Epithelial cell of proximal tubule (primary cell): ENCODE measurements around the gene TOP3B. TPM values are rescaled to one million over a fixed set of nuclear protein-coding genes. Genes with fewer than 3 reads are reported as not detected.

ENCODE experiments used
- DNase-seq: peaks from one replicate; pipeline ENCODE4 v3.0.0-alpha.2; 2011; ENCODE audit warnings: low read depth
- H3K4me3 ChIP-seq: 2 replicates; pipeline ENCODE4 v1.5.1; 2011; ENCODE audit warnings: low read depth, mild to moderate bottlenecking, low read length
- total RNA-seq: library from RNA; depleted of rRNA; stranded (reverse); fragments of >200 nt; gene quantifications from 2 replicates; pipeline ENCODE4 v1.2.3, GENCODE V29; 2015
- TF ChIP-seq, protein P1 (sequence below): conservative IDR thresholded peaks from 2 replicates; pipeline ENCODE4 v1.5.1; 2012; ENCODE audit warnings: low read depth, mild to moderate bottlenecking, low read length

The TOP3B gene
- total RNA-seq, 1 donor from 2014 or later = 27.9 TPM

DNA sequence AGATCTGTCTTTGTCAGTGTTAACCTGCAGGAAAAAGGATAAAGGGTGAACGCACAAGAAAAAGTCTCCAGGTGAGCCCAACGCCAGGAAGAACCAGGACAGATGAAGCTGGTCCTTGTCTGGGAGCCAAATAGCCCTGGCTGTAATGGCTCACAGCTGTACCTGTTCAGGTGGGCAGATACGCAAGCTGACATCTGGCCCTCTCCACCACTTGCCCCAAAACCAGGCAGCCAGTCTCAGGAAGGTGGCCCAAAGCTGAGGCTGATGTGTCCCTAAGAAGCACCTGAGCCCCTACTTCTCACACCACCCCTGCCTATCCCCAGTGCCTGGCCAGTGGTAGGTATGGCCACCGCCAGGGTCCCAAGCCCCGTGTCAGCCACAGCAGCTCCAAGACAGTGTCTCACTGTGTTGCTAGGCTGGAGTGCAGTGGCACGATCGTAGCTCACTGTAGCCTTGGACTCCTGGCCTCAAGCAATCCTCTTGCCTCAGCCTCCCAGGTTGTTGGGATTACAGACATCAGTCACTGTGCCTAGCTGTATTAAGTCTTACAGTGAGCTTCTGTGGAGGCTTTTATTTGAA, 14.8 kb downstream of the TOP3B start:
- TF ChIP-seq, protein P1, sequence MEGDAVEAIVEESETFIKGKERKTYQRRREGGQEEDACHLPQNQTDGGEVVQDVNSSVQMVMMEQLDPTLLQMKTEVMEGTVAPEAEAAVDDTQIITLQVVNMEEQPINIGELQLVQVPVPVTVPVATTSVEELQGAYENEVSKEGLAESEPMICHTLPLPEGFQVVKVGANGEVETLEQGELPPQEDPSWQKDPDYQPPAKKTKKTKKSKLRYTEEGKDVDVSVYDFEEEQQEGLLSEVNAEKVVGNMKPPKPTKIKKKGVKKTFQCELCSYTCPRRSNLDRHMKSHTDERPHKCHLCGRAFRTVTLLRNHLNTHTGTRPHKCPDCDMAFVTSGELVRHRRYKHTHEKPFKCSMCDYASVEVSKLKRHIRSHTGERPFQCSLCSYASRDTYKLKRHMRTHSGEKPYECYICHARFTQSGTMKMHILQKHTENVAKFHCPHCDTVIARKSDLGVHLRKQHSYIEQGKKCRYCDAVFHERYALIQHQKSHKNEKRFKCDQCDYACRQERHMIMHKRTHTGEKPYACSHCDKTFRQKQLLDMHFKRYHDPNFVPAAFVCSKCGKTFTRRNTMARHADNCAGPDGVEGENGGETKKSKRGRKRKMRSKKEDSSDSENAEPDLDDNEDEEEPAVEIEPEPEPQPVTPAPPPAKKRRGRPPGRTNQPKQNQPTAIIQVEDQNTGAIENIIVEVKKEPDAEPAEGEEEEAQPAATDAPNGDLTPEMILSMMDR = no peak
- no peak overlapping the region for H3K4me3 ChIP-seq
- no peak for DNase-seq

DNA sequence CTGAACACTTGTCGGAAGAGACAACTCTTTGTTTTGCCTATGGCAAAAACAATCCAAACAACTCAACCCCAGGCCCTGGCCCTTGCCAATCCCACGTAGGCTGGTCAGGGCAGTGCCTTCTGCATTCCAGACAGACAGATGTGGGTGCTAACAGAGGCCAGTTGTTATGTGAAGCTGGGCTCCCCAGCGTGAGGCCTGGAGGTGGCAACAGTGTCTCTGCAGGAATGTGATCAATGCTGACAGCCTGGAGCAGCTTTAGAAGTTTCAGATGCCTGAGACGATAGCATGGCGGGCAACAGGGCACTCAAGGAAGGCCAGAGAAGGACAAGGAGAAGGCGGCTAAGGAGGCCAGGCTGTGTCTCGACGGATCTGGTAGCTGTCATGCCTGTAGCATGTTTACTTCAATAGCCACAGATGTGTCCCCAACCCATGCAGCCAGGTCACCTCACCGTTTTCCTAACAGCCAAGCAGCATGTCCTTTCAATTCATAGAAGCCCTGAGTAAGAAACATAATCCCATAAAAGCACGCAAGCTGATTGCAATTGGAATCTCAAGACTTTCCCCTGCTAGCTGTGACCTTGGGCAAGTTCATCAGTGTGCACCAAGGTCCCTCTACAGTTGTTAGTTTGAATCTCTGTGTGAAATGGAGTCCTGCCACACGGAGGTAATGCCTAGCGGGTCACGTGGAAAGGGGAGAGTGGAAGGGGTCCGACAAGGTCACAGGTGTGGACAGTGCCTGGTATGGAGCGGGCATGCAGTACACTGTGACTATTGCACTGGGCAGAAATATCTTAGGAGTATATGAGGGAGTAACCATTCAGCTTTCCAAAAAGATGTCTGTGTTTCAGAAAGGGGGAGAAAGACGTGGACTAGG, 15.7 kb downstream of the TOP3B start:
- no peak for DNase-seq
- TF ChIP-seq, protein P1 = no peak
- H3K4me3 ChIP-seq = no peak overlapping the region

DNA sequence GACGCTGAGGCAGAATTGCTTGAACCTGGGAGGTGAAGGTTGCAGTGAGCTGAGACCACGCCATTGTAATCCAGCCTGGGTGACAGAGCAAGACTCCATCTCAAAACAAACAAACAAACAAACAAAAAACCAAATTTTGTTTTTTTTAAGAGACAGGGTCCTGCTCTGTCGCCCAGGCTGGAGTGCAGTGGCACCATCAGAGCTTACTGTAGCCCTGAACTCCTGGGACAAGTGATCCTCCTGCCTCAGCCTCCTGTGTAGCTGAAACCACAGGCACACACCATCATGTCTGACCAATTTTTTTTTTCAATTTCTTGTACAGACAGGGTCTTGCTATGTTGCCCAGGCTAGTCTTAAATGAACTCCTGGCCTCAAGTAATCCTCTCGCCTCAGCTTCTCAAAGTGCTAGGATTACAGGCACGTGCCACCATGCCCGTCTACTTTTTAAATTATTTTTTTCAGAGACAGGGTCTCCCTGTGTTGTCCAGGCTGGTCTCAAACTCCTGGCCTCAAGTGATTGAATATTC, 16.8 kb downstream of the TOP3B start:
- no peak overlapping the region for H3K4me3 ChIP-seq
- TF ChIP-seq, protein P1 = no peak
- DNase-seq = no peak

DNA sequence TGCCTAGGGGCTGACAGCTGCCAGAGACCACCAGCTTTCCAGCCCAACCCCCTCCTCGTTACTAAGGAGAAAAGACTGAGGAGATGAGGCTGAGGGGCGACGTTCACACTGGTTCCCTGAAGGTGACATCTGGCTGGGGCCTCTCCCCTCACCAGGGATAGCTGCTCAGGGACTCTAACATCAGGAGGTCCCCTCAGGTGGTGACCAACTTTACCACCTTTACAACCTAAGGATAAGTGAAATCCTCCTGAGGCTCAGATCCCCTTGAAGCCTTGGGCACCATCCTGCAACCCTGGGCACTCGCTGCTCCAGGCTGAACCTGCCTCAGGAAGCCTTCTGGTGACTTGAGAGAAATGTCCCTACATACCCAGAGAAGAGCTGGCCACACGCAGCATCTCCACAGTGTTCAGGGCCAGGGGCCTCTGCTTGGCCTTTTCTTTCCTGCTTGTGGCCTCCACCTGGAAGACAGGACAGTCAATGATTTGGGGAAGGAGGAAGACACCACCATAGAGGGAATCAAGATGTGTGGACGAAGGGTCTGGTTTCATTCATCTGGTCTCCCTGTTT, 17.6 kb downstream of the TOP3B start:
- DNase-seq = no peak
- TF ChIP-seq, protein P1 = no peak
- no peak overlapping the region for H3K4me3 ChIP-seq

DNA sequence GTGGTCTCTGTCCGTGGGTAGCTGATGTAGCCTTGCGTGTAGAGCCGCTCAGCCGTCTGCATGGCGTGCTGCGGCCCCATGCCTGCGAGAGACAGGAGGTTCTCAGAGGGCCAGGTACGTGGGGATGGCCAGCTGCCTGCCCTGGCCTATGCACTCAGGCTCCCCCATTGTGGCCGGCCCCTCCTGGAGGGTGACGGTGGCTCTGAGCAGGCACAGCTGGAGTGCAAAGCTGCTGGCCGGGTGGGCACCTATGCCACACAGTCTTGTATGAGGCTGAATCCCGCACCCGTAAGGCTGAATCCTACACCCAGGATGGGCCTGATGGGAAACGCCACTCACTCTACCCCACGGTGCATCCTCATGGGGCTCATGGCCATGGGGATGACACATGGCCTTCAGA, 18.4 kb downstream of the TOP3B start:
- TF ChIP-seq, protein P1 = no peak
- no peak for DNase-seq
- no peak overlapping the region for H3K4me3 ChIP-seq

DNA sequence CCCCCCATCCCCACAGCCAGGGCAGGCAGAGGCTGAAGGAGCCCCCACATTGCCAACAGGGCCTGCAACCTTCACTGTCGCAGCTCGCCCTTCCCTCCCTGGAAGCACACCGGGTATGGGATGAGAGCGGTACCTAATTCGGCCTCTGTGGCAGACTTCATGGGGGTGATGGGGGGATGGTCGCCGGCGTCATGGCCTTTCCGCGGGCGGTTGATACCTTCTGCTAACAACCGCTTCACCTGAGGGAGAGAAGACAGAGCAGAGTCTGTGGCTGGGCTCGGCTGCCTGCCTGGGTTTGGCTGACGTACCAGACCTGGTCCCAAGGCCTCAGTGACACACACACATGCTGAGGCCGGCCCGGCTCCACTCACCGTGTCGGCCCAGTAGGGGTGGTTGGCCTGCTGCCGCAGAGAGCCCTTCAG, 18.8 kb downstream of the TOP3B start:
- DNase-seq = no peak

More for the DNA sequence above, 18.8 kb downstream of the TOP3B start:
- no peak overlapping the region for H3K4me3 ChIP-seq
- TF ChIP-seq, protein P1 = no peak
